ENCODE measurements around the gene TMEM108.

GRCh38 chr3:133208184-133208583, 170.0 kb downstream of the TMEM108 start:
- TF ChIP-seq CTCF (IDR thresholded peaks at IDR 0.05) = no peak
- TF ChIP-seq POLR2AphosphoS5 (IDR thresholded peaks at IDR 0.05) = no peak
- no peak for TF ChIP-seq POLR2A (IDR thresholded peaks at IDR 0.05)

Measured in suprapubic skin (tissue), 4 donors.